Upper lobe of left lung (tissue), 6 donors: Measurements from ENCODE around the gene MT3. TPM values are rescaled to one million over a fixed set of nuclear protein-coding genes. Genes with fewer than 3 reads are reported as not detected.
A peak's percentile ranks its signal among the peaks of the same experiment; 100 is the strongest.

Source experiments
- ATAC-seq, 2 donors: fragments of 200-7000 bp; cut with Tn5 transposase; one replicate each; pipeline ENCODE4 v1.9.1; 2022; ENCODE audit warnings: mild to moderate bottlenecking in 2 of 2, moderate library complexity in 2 of 2; ENCODE audit not compliant: low FRiP score in 2 of 2
- DNase-seq, 2 donors: peaks; one replicate each; pipeline ENCODE4 v3.0.0-alpha.2; 2019 to 2020
- H3K27ac ChIP-seq, 4 donors: fragments of 200-600 bp; sonication (generic); one replicate each; pipeline ENCODE4 v1.5.1; 2016 to 2019
- H3K27me3 ChIP-seq, 4 donors: fragments of 200-600 bp; sonication (generic); one replicate each; pipeline ENCODE4 v1.5.1; 2017 to 2019
- H3K36me3 ChIP-seq, 4 donors: fragments of 200-600 bp; sonication (generic); one replicate each; pipeline ENCODE4 v1.5.1; 2016 to 2019
- H3K4me1 ChIP-seq, 4 donors: fragments of 200-600 bp; sonication (generic); one replicate each; pipeline ENCODE4 v1.5.1; 2018 to 2019
- H3K4me3 ChIP-seq, 4 donors: fragments of 200-600 bp; sonication (generic); one replicate each; pipeline ENCODE4 v1.5.1; 2017 to 2019; ENCODE audit warnings: mild to moderate bottlenecking in 2 of 4, moderate library complexity in 1 of 4
- H3K9me3 ChIP-seq, 4 donors: fragments of 200-600 bp; sonication (generic); one replicate each; pipeline ENCODE4 v1.5.1; 2018 to 2019
- CTCF ChIP-seq, 6 experiments: fragments of 450-650 bp in 4 of 6; fragments of 200-600 bp in 2 of 6; sonication (generic) in 2 of 6; IDR thresholded peaks; one replicate each; pipeline ENCODE4 v1.5.1; 2016 to 2019; ENCODE audit warnings: antibody characterized with exemption in 6 of 6
- EP300 ChIP-seq, 4 donors: sonication (generic); formaldehyde crosslinking; IDR thresholded peaks; one replicate each; pipeline ENCODE4 v1.5.1; 2017; ENCODE audit warnings: antibody characterized with exemption in 4 of 4, control low read depth in 2 of 4
- POLR2A ChIP-seq, 4 donors: fragments of 450-650 bp; IDR thresholded peaks; one replicate each; pipeline ENCODE4 v1.5.1; 2016 to 2017; ENCODE audit warnings: antibody characterized with exemption in 4 of 4, mild to moderate bottlenecking in 2 of 4
- POLR2AphosphoS5 ChIP-seq, 2 donors: sonication (generic); formaldehyde crosslinking; IDR thresholded peaks; one replicate each; pipeline ENCODE4 v1.5.1; 2017; ENCODE audit warnings: antibody characterized with exemption in 2 of 2
- WGBS, 2 donors: methylation state at CpG; one replicate each; pipeline ENCODE4 v1.1.5; 2017 to 2018; 5-methylcytosine and 5-hydroxymethylcytosine counted together
- total RNA-seq, 6 donors: library from RNA; depleted of rRNA in 4 of 6; stranded (reverse); fragments of >200 nt in 4 of 6; gene quantifications; one replicate each; pipeline versions ENCODE4 v1.1.0 to v1.2.1, GENCODE V29; 2016 to 2021
- donor health status: DM: no; HTN: no; CAD: no; lungs with moderate emphysema.
- donor health status: DM: no; HTN: yes; CAD: no; lungs with severe emphysema.

Gene MT3
- total RNA-seq, 6 donors from 2014 or later: 1.4 to 1.5 TPM; not detected in 4

GRCh38 chr16:56625140-56625942, 36.0 kb downstream of the MT3 start, which contains the start of gene MT1E:
Gene MT1E (plus strand): TSS chr16:56625781. CDS start chr16:56625852, 71 bp downstream.
- Histone ChIP-seq H3K4me3 (peak within 1 kb of the TSS; percentile 44 to 70 (median 58)), H3K36me3 (no peaks in the 10 kb centered on the region), H3K27me3 (peaks cover 0 to 4% (median 1%) of the 10 kb centered on the region in 4 donors), H3K4me1 (peaks cover 5 to 29% (median 17%) of the 10 kb centered on the region in 4 donors), H3K27ac (peak within 1 kb of the TSS; percentile 88 to 97 (median 92)), H3K9me3 (no peaks in the 10 kb centered on the region)
- 0 to 2% methylated on average over 30 to 62 of the region's 62 CpGs for WGBS, 2 donors
- ATAC-seq: peak; percentile 96
- DNase-seq: peak; percentile 88 to 94
- no peak for TF ChIP-seq CTCF (IDR thresholded peaks at IDR 0.05)
- TF ChIP-seq EP300 (IDR thresholded peaks at IDR 0.05): peak in 3 of 4 donors; percentile 91 to 97 (median 95)
- peak; percentile 93 to 98 for TF ChIP-seq POLR2AphosphoS5 (IDR thresholded peaks at IDR 0.05)
- peak; percentile 44 to 93 (median 75) for TF ChIP-seq POLR2A (IDR thresholded peaks at IDR 0.05)

- peak overlapping the region; percentile 44 to 70 (median 58) for H3K4me3 ChIP-seq
- no peak for TF ChIP-seq CTCF (IDR thresholded peaks at IDR 0.05)
- peak in 1 of 4 donors; percentile 3 for TF ChIP-seq POLR2A (IDR thresholded peaks at IDR 0.05)
- peak in 1 of 2 donors; percentile 36 for DNase-seq
- peak overlapping the region; percentile 88 to 97 (median 92) for H3K27ac ChIP-seq
- peak; percentile 83 to 88 for ATAC-seq
- 24 to 26% methylated on average over 8 to 16 of the region's 16 CpGs for WGBS, 2 donors
- peaks cover 0 to 4% (median 1%) of the 10 kb centered on the region in 4 donors for H3K27me3 ChIP-seq
- no peaks in the 10 kb centered on the region for H3K9me3 ChIP-seq
- H3K4me1 ChIP-seq: peaks cover 7 to 29% (median 17%) of the 10 kb centered on the region in 4 donors
- no peaks in the 10 kb centered on the region for H3K36me3 ChIP-seq
Observed at GRCh38 chr16:56625943-56626654, 36.8 kb downstream of the MT3 start.

GRCh38 chr16:56626685-56627084, 37.4 kb downstream of the MT3 start:
- H3K27ac ChIP-seq: peak overlapping the region; percentile 88 to 97 (median 92)
- H3K27me3 ChIP-seq: peaks cover 0 to 4% (median 1%) of the 10 kb centered on the region in 4 donors
- H3K9me3 ChIP-seq: no peaks in the 10 kb centered on the region
- H3K36me3 ChIP-seq: no peaks in the 10 kb centered on the region
- TF ChIP-seq CTCF (IDR thresholded peaks at IDR 0.05): no peak
- TF ChIP-seq POLR2A (IDR thresholded peaks at IDR 0.05): no peak
- WGBS, 2 donors: 41 to 63% methylated on average over 6 to 7 of the region's 7 CpGs
- peaks cover 9 to 33% (median 17%) of the 10 kb centered on the region in 4 donors for H3K4me1 ChIP-seq
- no peak for ATAC-seq
- no peak for DNase-seq
- peak overlapping the region; percentile 44 to 70 (median 58) for H3K4me3 ChIP-seq

- no peaks in the 10 kb centered on the region for H3K36me3 ChIP-seq
- DNase-seq: no peak
- H3K4me3 ChIP-seq: no peak overlapping the region
- 74 to 79% methylated on average over 8 to 9 of the region's 9 CpGs for WGBS, 2 donors
- H3K27ac ChIP-seq: peak overlapping the region; percentile 17 to 53 (median 33)
- no peak for ATAC-seq
- no peak for TF ChIP-seq POLR2AphosphoS5 (IDR thresholded peaks at IDR 0.05)
- TF ChIP-seq POLR2A (IDR thresholded peaks at IDR 0.05): no peak
- no peak for TF ChIP-seq CTCF (IDR thresholded peaks at IDR 0.05)
- TF ChIP-seq EP300 (IDR thresholded peaks at IDR 0.05): no peak
- H3K4me1 ChIP-seq: peaks cover 9 to 49% (median 20%) of the 10 kb centered on the region in 4 donors
- H3K27me3 ChIP-seq: peaks cover 0 to 7% (median 1%) of the 10 kb centered on the region in 4 donors
- no peaks in the 10 kb centered on the region for H3K9me3 ChIP-seq
Observed at GRCh38 chr16:56628486-56629350, 39.4 kb downstream of the MT3 start.
